Ovary (tissue), 9 donors: ENCODE measurements around the gene BCAS1. TPM values are rescaled to one million over a fixed set of nuclear protein-coding genes. Genes with fewer than 3 reads are reported as not detected.

Experiments
- DNase-seq, 5 donors: peaks; one replicate each; pipeline ENCODE4 v3.0.0-alpha.2; 2019 to 2020
- H3K27ac ChIP-seq, 2 donors: fragments of 200-600 bp; one replicate each; pipeline versions ENCODE4 v1.5.1 to v1.8.0; 2019 to 2022
- H3K27me3 ChIP-seq: fragments of 200-600 bp; one replicate; pipeline ENCODE4 v1.8.0; 2022
- H3K36me3 ChIP-seq: fragments of 200-600 bp; sonication (generic); one replicate; pipeline ENCODE4 v1.5.1; 2019
- H3K4me1 ChIP-seq: one replicate; pipeline ENCODE4 v1.8.1; 2013; ENCODE audit warnings: mild to moderate bottlenecking, moderate library complexity; ENCODE audit not compliant: insufficient read depth
- H3K4me3 ChIP-seq: fragments of 200-600 bp; sonication (generic); one replicate; pipeline ENCODE4 v1.5.1; 2017
- H3K9me3 ChIP-seq, 2 donors: fragments of 200-600 bp in 1 of 2; sonication (generic) in 1 of 2; one replicate each; pipeline versions ENCODE4 v1.5.1 to v1.8.1; 2013 to 2019; ENCODE audit warnings: mild to moderate bottlenecking in 1 of 2, moderate library complexity in 1 of 2
- EP300 ChIP-seq: sonication (generic); formaldehyde crosslinking; IDR thresholded peaks from one replicate; pipeline ENCODE4 v1.6.1; 2017; ENCODE audit warnings: antibody characterized with exemption
- POLR2A ChIP-seq: fragments of 450-650 bp; IDR thresholded peaks from one replicate; pipeline ENCODE4 v1.6.1; 2017; ENCODE audit warnings: antibody characterized with exemption, mild to moderate bottlenecking, moderate library complexity
- WGBS, 3 donors: extraction: QIAGEN DNeasy Blood & Tissue Kit in 1 of 3; methylation state at CpG; one replicate each; pipeline versions ENCODE4 v1.1.5 to v1.1.7; 2013 to 2017; 5-methylcytosine and 5-hydroxymethylcytosine counted together
- intact Hi-C, 4 donors: fragments of 100-400 bp; cut with DNase I; formaldehyde crosslinking; loops; one replicate each; pipeline versions ENCODE4 v1.11.0 to v1.15.1; 2022 to 2023
- polyA plus RNA-seq, 2 donors: library from polyadenylated mRNA; stranded (reverse); fragments of 200-250 nt in 1 of 2; fragments of 350-450 nt in 1 of 2; fragmentation: Illumina TruSeq in 1 of 2; extraction: RNeasy Lipid Tissue Mini Kit (QIAGEN cat#74804) in 1 of 2; gene quantifications; one replicate each; pipeline ENCODE4 v1.2.3, GENCODE V29; 2013 to 2014
- total RNA-seq, 7 donors: library from RNA; depleted of rRNA in 2 of 7; stranded (reverse); fragments of >200 nt in 2 of 7; fragmentation: NEBNext Ultra II Directional in 3 of 7; extraction: Animal tissue kit (Norgen Biotek cat#: 25700) in 3 of 7; gene quantifications; one replicate each; pipeline versions ENCODE4 v1.1.0 to v1.2.4, GENCODE V29; 2016 to 2023
- TF ChIP-seq, protein P1 (sequence below), 3 donors: fragments of 450-650 bp in 2 of 3; fragments of 200-600 bp in 1 of 3; IDR thresholded peaks; one replicate each; pipeline versions ENCODE4 v1.5.1 to v1.8.0; 2016 to 2022; ENCODE audit warnings: antibody characterized with exemption in 3 of 3, mild to moderate bottlenecking in 1 of 3
- donor health status: DM: no; HTN: no; CAD: no; lungs with moderate emphysema.
- donor health status: DM: no; HTN: no; CAD: no.
- donor health status: Bipolar disorder and iron deficiency.
- donor health status: DM: yes; HTN: yes; CAD: no.
- donor health status: DM: no; HTN: no; CAD: no.
- donor health status: DM: yes; HTN: yes; CAD: no.

The BCAS1 gene
- total and polyA plus RNA-seq, 9 donors = 0.13 to 0.92 (median 0.51) TPM; not detected in 2

DNA sequence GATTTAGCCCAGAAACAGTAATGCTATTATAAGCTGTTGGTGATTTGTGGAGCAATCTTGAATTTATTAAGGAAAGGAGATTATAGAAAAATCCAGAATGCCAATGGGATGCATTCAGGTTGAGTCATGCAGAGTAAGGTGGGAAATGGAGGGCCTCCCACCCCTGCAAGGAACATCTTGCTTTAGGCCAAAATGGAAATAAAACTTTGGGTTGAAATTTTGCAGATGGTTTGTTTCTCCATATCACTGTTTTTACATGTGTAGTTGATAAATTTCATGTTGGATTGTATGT lies 152.4 kb downstream of the BCAS1 start:
- Histone ChIP-seq H3K9me3 (no peaks in the 10 kb centered on the region), H3K27me3 (no peaks in the 10 kb centered on the region), H3K36me3 (no peaks in the 10 kb centered on the region), H3K4me1 (peaks cover 11% of the 10 kb centered on the region), H3K27ac (peak overlapping the region in 1 of 2 donors; percentile 74), H3K4me3 (no peak overlapping the region)
- TF ChIP-seq POLR2A = no peak
- TF ChIP-seq, protein P1, sequence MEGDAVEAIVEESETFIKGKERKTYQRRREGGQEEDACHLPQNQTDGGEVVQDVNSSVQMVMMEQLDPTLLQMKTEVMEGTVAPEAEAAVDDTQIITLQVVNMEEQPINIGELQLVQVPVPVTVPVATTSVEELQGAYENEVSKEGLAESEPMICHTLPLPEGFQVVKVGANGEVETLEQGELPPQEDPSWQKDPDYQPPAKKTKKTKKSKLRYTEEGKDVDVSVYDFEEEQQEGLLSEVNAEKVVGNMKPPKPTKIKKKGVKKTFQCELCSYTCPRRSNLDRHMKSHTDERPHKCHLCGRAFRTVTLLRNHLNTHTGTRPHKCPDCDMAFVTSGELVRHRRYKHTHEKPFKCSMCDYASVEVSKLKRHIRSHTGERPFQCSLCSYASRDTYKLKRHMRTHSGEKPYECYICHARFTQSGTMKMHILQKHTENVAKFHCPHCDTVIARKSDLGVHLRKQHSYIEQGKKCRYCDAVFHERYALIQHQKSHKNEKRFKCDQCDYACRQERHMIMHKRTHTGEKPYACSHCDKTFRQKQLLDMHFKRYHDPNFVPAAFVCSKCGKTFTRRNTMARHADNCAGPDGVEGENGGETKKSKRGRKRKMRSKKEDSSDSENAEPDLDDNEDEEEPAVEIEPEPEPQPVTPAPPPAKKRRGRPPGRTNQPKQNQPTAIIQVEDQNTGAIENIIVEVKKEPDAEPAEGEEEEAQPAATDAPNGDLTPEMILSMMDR (IDR thresholded peaks at IDR 0.05) = no peak
- TF ChIP-seq EP300 = no peak
- intact Hi-C loops = loop anchor here in 1 of 4 donors (10.0 kb wide), 1 partner anchor 343 kb away; no protein-coding TSS in a partner anchor
- no peak for DNase-seq

- Histone ChIP-seq H3K36me3 (no peaks in the 10 kb centered on the region), H3K9me3 (no peaks in the 10 kb centered on the region), H3K4me1 (peaks cover 11% of the 10 kb centered on the region), H3K4me3 (no peak overlapping the region), H3K27ac (peak overlapping the region; percentile 46 to 74), H3K27me3 (no peaks in the 10 kb centered on the region)
- DNase-seq = peak; percentile 34 to 57 (median 45)
- TF ChIP-seq, protein P1 (IDR thresholded peaks at IDR 0.05) = peak in 1 of 3 donors; percentile 6
- TF ChIP-seq EP300 = no peak
- no peak for TF ChIP-seq POLR2A
- intact Hi-C loops = loop anchor here in 1 of 4 donors (10.0 kb wide), 1 partner anchor 343 kb away; no protein-coding TSS in a partner anchor
- 9 to 20% (median 13%) methylated on average over 10 of the region's 10 CpGs for WGBS, 3 donors
Observed at GRCh38 chr20:53917145-53918019, 153.0 kb downstream of the BCAS1 start.

- WGBS, 3 donors = 59 to 78% (median 68%) methylated on average over 2 of the region's 2 CpGs
- no peak for DNase-seq
- no peak overlapping the region for H3K4me3 ChIP-seq
- intact Hi-C loops = loop anchor here in 1 of 4 donors (10.0 kb wide), 1 partner anchor 341 kb away; no protein-coding TSS in a partner anchor
- H3K27ac ChIP-seq = peak overlapping the region; percentile 46 to 74
- peaks cover 11% of the 10 kb centered on the region for H3K4me1 ChIP-seq
- no peaks in the 10 kb centered on the region for H3K9me3 ChIP-seq
- TF ChIP-seq, protein P1 (IDR thresholded peaks at IDR 0.05) = no peak
- no peak for TF ChIP-seq POLR2A
- TF ChIP-seq EP300 = no peak
- no peaks in the 10 kb centered on the region for H3K27me3 ChIP-seq
- H3K36me3 ChIP-seq = no peaks in the 10 kb centered on the region
Observed at GRCh38 chr20:53916173-53916512, 154.3 kb downstream of the BCAS1 start.

- no peaks in the 10 kb centered on the region for H3K27me3 ChIP-seq
Observed at GRCh38 chr20:53915446-53916172, 154.8 kb downstream of the BCAS1 start.

More at GRCh38 chr20:53915446-53916172, 154.8 kb downstream of the BCAS1 start:
- Histone ChIP-seq H3K27ac (peak overlapping the region; percentile 74), H3K4me3 (peak overlapping the region; percentile 72), H3K36me3 (no peaks in the 10 kb centered on the region), H3K4me1 (peaks cover 11% of the 10 kb centered on the region), H3K9me3 (no peaks in the 10 kb centered on the region)
- no peak for TF ChIP-seq EP300
- no peak for TF ChIP-seq POLR2A
- TF ChIP-seq, protein P1 (IDR thresholded peaks at IDR 0.05) = peak; percentile 71 to 76 (median 75)
- intact Hi-C loops = loop anchor here in 3 of 4 donors (2.0 to 10.0 kb wide), 2 partner anchors 335 to 341 kb away; no protein-coding TSS in a partner anchor
- peak; percentile 92 to 97 (median 95) for DNase-seq
- WGBS, 3 donors = 1% methylated on average over 24 of the region's 24 CpGs
